T-helper 1 cell (primary cell): ENCODE measurements around the gene TSPAN8.
"Not testable (repeated sequence)": the region's sequence is repeated elsewhere in the genome, so short reads cannot be mapped to it uniquely, and the experiment has no call there.

Experiments
- DNase-seq, 5 donors: peaks; one replicate each; pipeline ENCODE4 v3.0.0-alpha.2; 2012 to 2020

The TSPAN8 gene

GRCh38 chr12:71164166-71164565 lies 6.4 kb upstream of the TSPAN8 start:
- no peak for DNase-seq

- no peak for DNase-seq
Measured at GRCh38 chr12:71162832-71163763, 5.3 kb upstream of the TSPAN8 start.

DNA sequence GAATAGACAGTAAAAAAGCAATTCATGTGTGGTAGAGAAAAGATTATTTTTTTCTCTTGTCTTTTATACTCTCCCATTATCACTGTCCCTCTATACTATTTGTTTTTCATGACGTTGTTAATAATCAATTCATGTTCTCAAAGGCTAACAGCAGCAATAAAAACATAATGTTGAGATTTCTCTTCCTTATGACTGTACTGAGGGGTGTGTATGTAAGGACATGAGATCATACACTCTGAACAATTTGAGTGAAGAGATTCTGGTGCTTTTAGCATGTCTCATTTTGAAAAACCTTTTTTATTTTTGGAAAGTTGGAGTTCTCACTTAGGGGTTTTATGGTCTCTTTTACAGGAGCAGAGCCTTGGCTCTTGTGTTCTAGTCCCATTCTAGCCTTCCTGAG lies 3.8 kb upstream of the TSPAN8 start:
- no peak for DNase-seq

GRCh38 chr12:71160585-71160984 lies 2.8 kb upstream of the TSPAN8 start:
- DNase-seq: no peak

- no peak for DNase-seq
Measured at GRCh38 chr12:71159878-71160277, 2.1 kb upstream of the TSPAN8 start.

DNA sequence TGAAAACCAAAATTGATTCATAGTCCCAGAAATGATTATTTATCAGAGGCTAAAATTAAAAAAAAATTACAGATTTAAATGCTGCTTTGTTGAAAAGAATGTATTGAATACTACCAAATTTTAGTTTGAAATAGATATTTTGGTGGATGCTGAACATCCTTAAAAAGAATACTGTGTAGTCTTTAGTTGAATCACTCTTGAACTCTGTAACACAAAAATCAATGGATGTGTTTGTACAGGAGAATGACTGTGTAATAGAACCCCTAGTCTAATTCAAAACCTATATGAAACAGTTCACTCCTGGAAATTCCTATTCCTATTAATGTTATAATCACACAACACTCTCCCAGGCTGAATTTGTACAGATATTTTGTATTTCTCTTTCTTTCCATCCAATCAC lies 1.5 kb upstream of the TSPAN8 start:
- DNase-seq: no peak

DNA sequence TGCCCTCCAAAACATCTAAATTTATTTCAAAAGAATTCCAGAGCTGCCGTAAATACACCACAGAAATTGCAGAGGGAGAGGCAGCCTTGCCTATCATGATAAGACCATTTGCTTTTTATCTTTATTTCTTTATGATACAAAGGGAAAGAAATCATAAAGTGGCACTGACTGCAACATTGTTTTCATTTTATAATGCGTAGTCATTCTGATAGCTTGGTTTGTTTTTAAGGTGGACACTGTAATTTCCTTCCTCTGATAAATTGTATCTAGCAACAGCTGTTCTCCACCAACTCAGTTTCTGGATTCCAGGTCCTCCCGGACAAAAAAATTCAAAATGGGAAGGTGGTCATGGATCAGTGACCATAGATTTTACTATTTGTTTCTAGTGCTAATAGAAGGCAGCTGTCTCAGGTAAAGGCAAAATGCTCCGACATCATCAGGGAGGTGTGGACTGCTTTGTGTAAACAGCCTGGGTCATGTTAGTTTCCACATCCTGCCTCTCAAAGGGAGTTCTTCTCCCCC lies 623 bp upstream of the TSPAN8 start:
- DNase-seq: no peak

- no peak for DNase-seq
Measured at GRCh38 chr12:71155225-71155624, 2.6 kb downstream of the TSPAN8 start.

DNA sequence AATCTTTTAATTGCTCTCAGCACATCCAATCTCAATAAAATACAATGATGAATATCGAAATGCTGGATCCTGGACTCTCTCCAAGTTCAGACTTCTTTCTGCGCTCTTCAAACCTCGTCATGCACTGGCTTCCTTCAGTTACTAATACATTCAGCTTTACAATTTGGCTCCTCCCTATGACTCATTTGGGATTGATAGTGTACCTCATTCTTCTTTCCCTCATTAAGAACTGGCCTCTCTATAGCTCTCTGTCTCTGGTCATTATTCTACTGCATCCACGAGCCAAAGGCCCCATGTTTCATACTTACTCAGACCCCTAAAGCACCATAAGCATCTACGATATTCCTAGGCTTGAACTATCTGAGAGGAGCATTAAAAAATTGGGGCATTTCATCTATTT lies 4.9 kb downstream of the TSPAN8 start:
- DNase-seq: no peak

DNA sequence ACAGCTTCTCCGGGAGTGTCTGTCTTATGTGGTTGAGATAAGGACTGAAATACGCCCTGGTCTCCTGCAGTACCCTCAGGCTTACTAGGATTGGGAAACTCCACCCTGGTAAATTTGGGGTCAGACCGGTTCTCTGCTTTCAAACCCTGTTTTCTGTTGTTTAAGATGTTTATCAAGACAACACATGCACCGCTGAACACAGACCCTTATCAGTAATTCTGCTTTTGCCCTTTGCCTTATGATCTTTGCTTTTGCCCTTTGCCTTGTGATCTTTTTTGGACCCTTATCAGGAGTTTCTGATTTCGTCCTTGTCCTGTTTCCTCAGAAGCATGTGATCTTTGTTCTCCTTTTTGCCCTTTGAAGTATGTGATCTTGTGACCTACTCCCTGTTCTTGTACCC lies 7.8 kb downstream of the TSPAN8 start:
- DNase-seq: not testable (repeated sequence)

- DNase-seq: no peak
Measured at GRCh38 chr12:71144682-71145081, 13.1 kb downstream of the TSPAN8 start.

DNA sequence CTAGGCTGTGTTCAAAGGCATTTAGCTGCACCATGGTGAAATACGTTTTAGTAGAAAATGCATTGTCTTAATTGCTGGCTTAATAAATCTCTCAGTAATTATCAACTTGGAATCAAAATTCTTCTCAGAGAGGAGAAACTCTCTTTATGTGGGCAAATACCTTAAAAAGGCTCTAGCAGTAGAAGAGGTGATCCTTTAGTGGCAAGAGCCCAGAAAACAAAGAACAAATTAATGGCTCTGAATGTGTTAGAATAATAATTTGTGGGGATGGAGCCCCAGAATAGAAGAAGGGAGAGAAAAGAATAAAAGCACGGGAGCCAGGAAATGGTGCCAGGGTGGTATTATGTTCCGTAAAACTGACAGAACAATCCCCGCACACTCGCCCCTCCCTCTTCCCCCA lies 14.8 kb downstream of the TSPAN8 start:
- no peak for DNase-seq

- DNase-seq: no peak
Measured at GRCh38 chr12:71142016-71142415, 15.8 kb downstream of the TSPAN8 start.

DNA sequence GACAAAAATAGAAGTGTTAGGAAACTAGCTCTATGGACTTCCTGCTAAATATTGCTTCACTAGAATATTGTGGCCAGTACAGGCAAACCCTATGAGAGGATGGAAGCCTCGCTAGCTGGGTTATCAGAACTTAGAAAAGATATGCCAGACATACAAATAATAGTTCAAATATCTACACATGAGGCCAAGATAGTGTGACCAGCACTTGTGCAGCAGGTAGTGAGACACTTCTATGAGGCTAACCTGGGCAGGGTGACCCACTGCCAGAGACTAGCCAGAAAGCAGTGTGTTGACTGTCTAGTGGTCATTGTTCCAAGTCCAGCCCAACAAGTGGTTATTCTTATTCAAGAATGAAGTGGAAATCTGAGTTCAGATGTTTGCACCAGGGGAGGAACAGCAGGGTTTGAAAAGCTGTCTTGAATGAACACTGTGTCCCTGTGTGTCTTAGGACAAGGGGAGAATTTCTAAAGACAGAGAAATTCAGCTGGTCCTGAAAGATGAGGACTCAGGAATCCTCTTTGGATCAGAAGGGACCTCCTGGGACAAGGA lies 16.3 kb downstream of the TSPAN8 start:
- no peak for DNase-seq

GRCh38 chr12:71139153-71139735 lies 18.6 kb downstream of the TSPAN8 start:
- DNase-seq: no peak

- no peak for DNase-seq
Measured at GRCh38 chr12:71138011-71138410, 19.8 kb downstream of the TSPAN8 start.

DNA sequence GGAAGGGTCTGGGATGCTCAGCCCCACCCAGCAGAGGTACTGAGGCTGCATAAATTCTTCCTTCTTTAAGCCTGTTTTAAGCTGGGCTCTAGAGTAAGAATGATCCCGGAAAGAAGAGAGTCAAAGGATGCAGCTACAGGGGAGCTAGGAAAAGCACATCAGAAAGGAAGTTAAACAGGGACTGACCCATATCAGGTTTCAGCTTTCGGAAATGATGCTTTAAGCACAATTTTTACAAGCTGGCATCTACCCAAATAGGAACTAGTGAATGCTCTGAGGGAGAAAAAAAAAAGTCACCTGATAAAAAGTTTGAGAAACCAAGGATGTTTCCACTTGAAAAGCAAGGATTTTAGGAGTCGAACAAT lies 22.0 kb downstream of the TSPAN8 start:
- no peak for DNase-seq

DNA sequence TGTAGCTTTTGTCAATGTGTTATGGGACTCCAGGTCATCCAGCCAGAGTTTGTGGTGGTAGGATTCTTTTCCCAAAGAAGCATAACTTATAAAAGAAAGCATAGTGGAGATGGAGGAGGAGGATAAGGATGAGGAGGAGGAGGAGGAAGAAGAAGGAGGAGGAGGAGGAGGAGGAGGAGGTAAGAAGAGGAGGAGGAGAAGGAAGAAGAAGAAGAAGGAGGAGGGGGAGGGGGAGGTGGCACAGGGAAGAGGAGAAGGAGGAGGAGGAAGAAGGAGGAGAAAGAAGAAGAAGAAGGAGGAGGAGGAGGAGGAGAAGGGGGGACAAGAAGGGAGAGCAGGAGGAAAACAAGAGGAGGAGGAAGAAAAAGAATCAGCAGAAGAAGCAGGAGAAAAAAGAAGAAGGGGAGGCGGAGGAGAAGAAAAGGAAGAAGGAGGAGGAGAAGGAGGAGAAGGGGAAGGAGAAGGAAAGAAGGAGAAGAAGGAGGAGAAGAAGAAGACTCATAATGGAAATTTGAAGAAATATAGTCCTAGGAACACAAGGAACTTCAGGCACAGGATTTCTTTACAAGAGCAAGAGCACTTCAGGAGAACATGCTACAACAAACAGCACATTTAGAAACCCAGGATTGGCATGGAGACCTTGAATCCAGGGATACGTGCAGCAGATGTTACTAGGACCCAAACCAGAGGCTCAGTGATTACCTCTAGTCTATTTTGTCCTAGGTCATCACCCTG lies 22.6 kb downstream of the TSPAN8 start:
- no peak for DNase-seq

DNA sequence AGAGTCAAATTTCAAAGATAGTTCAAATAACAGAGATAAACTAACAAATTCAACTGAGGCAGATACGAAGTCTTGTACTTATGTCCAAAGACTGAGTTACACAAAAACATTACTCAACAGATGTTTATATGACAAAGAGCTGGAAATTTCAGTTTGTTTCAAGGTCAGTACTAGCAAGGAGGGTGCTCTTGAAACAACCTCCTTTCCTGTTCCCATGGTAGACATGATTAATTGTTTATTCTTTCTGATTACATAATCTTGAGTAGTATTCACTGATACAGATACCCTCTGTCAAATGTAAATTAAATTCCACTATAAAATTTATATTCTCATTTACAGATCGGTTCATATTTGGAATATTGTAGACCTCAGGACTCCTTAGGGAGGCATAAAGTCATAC lies 23.4 kb downstream of the TSPAN8 start:
- DNase-seq: no peak

- DNase-seq: no peak
Measured at GRCh38 chr12:71130521-71131069, 27.2 kb downstream of the TSPAN8 start.

DNA sequence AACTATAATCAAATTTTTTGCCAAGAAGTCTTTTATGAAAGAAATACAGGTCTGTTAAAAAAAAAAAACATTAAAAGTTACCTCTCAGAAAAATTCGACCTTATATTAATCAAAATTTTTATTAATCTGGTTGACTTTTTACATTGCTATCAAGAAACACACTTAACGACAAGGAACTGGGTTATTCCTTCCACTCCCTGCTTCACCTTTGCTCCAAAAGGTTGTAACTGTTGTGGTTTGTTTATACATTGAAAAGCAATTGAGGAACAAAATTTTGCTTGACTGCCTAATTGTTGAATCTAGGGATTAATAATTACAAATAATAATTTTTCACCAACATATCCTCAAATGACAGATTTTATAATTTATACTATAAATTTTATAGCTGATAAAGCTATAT lies 28.4 kb downstream of the TSPAN8 start:
- DNase-seq: no peak

GRCh38 chr12:71128191-71128788 lies 29.5 kb downstream of the TSPAN8 start:
- no peak for DNase-seq

- DNase-seq: no peak
Measured at GRCh38 chr12:71125949-71126348, 31.9 kb downstream of the TSPAN8 start.
